ENCODE data around the gene SS18L1. TPM values are rescaled to one million over a fixed set of nuclear protein-coding genes. Genes with fewer than 3 reads are reported as not detected.

SS18L1 gene
- total RNA-seq, 2 experiments from 2014 or later, result 17.0 to 17.7 TPM

- peak overlapping the region; percentile 47 for H3K27ac ChIP-seq (ENCODE audit: low read depth, low read length, poor library complexity, severe bottlenecking)
- peak overlapping the region; percentile 85 for H3K4me2 ChIP-seq (ENCODE audit: low read length)
- peaks cover 45% of the 10 kb centered on the region for H3K36me3 ChIP-seq (ENCODE audit: insufficient read depth, low read length)
- ChIA-PET POLR2A (interaction anchor here (0.5 to 1.0 kb wide), 3 partner anchors 56 to 87 kb away, joined by 3 read pairs; no protein-coding TSS in a partner anchor), CTCF (ENCODE audit: unreplicated experiment) (interaction anchor here (0.6 to 1.2 kb wide), 2 partner anchors 57 to 112 kb away, joined by 3 to 4 read pairs; partner anchors contain the start of gene TAF4)
- peaks cover 34% of the 10 kb centered on the region for H3K4me1 ChIP-seq (ENCODE audit: insufficient read depth, low read length, poor library complexity, severe bottlenecking)
- H3K9me3 ChIP-seq (ENCODE audit: low read length), result no peaks in the 10 kb centered on the region
- peaks cover 20% of the 10 kb centered on the region for H3K79me2 ChIP-seq (ENCODE audit: insufficient read depth, low read depth, low read length)
- no TSS peak for BruUV-seq (replicated peaks)
- H4K20me1 ChIP-seq (ENCODE audit: insufficient read depth, low read length), result peaks cover 13% of the 10 kb centered on the region
- peak; percentile 59 for DNase-seq (ENCODE audit: low spot score)
- TF ChIP-seq CTCF (conservative IDR thresholded peaks at IDR 0.05; ENCODE audit: low read length) (no peak), EZH2phosphoT487 (IDR thresholded peaks at IDR 0.05; ENCODE audit: borderline replicate concordance, low read depth, low read length) (no peak)
- intact Hi-C loops (cut with micrococcal nuclease; ENCODE audit: unreplicated experiment), result loop anchor here (1.0 to 2.0 kb wide), 4 partner anchors 20 to 120 kb away; partner anchors contain the start of genes PSMA7 and SS18L1
- H3K9me2 ChIP-seq (ENCODE audit: insufficient read depth, low read length), result no peaks in the 10 kb centered on the region
- peak overlapping the region; percentile 88 for H3K4me3 ChIP-seq (ENCODE audit: low read depth, low read length, poor library complexity, severe bottlenecking)
- H2AFZ ChIP-seq (ENCODE audit: low read length), result no peak overlapping the region
Measured at GRCh38 chr20:62122654-62123449, 20.7 kb upstream of the SS18L1 start.

- Histone ChIP-seq H3K79me2 (ENCODE audit: insufficient read depth, low read depth, low read length) (peaks cover 20% of the 10 kb centered on the region), H2AFZ (ENCODE audit: low read length) (no peak overlapping the region), H3K4me2 (ENCODE audit: low read length) (peak overlapping the region; percentile 85), H3K27ac (ENCODE audit: low read depth, low read length, poor library complexity, severe bottlenecking) (peak overlapping the region; percentile 9), H3K4me3 (ENCODE audit: low read depth, low read length, poor library complexity, severe bottlenecking) (peak overlapping the region; percentile 88), H4K20me1 (ENCODE audit: insufficient read depth, low read length) (peaks cover 13% of the 10 kb centered on the region), H3K9me3 (ENCODE audit: low read length) (no peaks in the 10 kb centered on the region), H3K4me1 (ENCODE audit: insufficient read depth, low read length, poor library complexity, severe bottlenecking) (peaks cover 32% of the 10 kb centered on the region), H3K36me3 (ENCODE audit: insufficient read depth, low read length) (peaks cover 52% of the 10 kb centered on the region), H3K9me2 (ENCODE audit: insufficient read depth, low read length) (no peaks in the 10 kb centered on the region)
- DNase-seq (ENCODE audit: low spot score), result no peak
- ChIA-PET POLR2A (interaction anchor here (1.0 kb wide), 1 partner anchor 57 kb away, joined by 3 read pairs; no protein-coding TSS in a partner anchor), CTCF (ENCODE audit: unreplicated experiment) (no interaction called here)
- intact Hi-C loops (cut with micrococcal nuclease; ENCODE audit: unreplicated experiment), result loop anchor here (2.0 kb wide), 1 partner anchor 121 kb away; no protein-coding TSS in a partner anchor
- no TSS peak for BruUV-seq (replicated peaks)
- TF ChIP-seq EZH2phosphoT487 (IDR thresholded peaks at IDR 0.05; ENCODE audit: borderline replicate concordance, low read depth, low read length) (no peak), CTCF (conservative IDR thresholded peaks at IDR 0.05; ENCODE audit: low read length) (peak; percentile 30)
Measured at GRCh38 chr20:62123450-62124118, 20.0 kb upstream of the SS18L1 start.

All from OCI-LY7 (cell line).